ENCODE measurements around the gene RRN3. TPM values are rescaled to one million over a fixed set of nuclear protein-coding genes. Genes with fewer than 3 reads are reported as not detected.
"Not testable (repeated sequence)": the region's sequence is repeated elsewhere in the genome, so short reads cannot be mapped to it uniquely, and the experiment has no call there.

The RRN3 gene, protein sequence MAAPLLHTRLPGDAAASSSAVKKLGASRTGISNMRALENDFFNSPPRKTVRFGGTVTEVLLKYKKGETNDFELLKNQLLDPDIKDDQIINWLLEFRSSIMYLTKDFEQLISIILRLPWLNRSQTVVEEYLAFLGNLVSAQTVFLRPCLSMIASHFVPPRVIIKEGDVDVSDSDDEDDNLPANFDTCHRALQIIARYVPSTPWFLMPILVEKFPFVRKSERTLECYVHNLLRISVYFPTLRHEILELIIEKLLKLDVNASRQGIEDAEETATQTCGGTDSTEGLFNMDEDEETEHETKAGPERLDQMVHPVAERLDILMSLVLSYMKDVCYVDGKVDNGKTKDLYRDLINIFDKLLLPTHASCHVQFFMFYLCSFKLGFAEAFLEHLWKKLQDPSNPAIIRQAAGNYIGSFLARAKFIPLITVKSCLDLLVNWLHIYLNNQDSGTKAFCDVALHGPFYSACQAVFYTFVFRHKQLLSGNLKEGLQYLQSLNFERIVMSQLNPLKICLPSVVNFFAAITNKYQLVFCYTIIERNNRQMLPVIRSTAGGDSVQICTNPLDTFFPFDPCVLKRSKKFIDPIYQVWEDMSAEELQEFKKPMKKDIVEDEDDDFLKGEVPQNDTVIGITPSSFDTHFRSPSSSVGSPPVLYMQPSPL
- 10 to 100 TPM; 13.0 to 20.4 (median 16.2) TPM for total RNA-seq
- long read RNA-seq, partial matches to known transcripts, result 0 of 3 reads
- long read RNA-seq, other reads (novel, unspliced or antisense), result 0 of 3 reads

DNA sequence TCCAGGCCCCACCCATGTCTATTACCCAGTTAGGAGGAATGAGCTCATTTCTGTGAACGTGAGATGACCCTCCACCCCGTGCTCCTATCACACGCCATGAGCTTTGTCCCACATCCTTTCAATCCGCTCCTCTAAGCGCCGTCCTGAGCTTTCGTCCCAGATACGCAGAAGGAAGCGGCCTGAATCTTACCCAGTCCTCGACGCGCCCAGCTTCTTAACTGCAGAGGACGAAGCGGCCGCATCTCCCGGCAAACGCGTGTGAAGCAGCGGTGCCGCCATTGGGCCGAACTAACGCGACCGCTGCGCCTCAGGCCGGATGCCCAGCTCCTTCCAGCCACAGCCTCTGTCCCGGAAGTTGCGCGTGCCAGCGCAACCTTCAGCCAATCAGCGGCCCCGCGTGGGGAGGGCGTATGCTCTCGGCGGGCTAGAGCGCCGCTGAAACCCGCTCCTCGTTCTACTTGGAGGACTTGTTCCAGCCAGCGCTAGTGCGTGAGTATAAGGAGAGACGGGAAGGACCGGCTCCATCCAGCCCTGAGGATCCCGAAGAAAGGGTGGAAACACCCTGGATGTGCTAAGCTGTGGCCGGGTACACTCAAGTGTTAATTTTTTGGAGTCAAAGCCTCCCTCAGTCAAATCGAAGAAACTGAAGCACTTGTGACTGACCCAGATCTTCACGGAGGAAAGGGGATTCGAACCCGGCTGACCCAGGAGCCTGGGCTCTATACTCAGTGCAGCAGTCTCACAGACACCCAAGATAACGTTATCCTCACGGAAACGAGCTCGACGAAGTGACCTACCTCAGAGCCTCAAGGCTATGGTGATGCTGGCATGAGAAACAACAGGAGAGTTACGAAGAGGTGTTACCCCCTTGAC lies at the start of gene RRN3:
Gene RRN3 (minus strand): TSS at position 318 of the 873 bp plus-strand sequence. CDS start 39 bp downstream, at position 279.
- H3K9me3 ChIP-seq; H3K4me1 ChIP-seq; H3K27me3 ChIP-seq; intact Hi-C loops (cut with DNase I): not testable (repeated sequence)
- ATAC-seq (peak; percentile 96 to 99 (median 98)), DNase-seq (peak; percentile 93 to 96 (median 95))
- 12% methylated on average over 17 of the region's 56 CpGs for WGBS (ENCODE audit: insufficient coverage, low coverage, low lambda C conversion rate, missing lambda C conversion rate)
- H3K36me3 ChIP-seq, result peaks cover 0 to 17% (median 3%) of the 10 kb centered on the region in 4 donors
- H3K4me3 ChIP-seq, result peak within 1 kb of the TSS; percentile 39 to 68 (median 63)
- peak; percentile 86 for TF ChIP-seq POLR2A (IDR thresholded peaks at IDR 0.05)
- H3K27ac ChIP-seq, result peak within 1 kb of the TSS; percentile 70 to 81 (median 79)

DNA sequence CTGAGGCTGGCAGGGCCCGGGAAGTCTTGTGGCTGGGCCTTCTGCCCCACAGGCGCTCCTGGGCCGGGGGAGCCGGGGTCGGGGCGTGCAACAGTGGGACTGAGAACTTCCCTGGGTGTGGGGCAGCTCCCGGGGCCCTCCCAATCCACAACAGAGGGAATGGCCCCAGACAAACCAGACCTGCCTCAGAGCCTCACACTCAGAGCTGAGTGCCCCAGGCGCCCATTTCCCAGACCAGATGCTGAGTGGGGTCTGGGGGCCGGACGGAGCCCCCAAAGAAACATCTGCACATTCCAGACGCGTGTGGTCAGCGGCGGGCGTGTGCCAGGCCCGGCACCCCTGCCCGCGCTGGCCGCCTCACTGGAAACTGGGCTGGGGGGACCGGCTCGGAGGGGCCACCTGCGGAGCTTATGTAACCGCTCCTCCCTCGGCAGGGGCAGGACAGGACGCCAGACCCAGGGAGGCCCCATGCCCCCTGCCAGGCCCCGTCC lies 49.6 kb upstream of the RRN3 start:
- H3K4me1 ChIP-seq; intact Hi-C loops (cut with DNase I); ATAC-seq; H3K4me3 ChIP-seq; H3K27me3 ChIP-seq; H3K9me3 ChIP-seq; H3K36me3 ChIP-seq: not testable (repeated sequence)
- WGBS (ENCODE audit: insufficient coverage, low coverage, low lambda C conversion rate, missing lambda C conversion rate), result no CpG with 5 or more reads among the region's 26 CpGs
- DNase-seq, result peak in 1 of 3 donors; percentile 40
- H3K27ac ChIP-seq, result peak overlapping the region in 2 of 3 donors; percentile 10 to 33

DNA sequence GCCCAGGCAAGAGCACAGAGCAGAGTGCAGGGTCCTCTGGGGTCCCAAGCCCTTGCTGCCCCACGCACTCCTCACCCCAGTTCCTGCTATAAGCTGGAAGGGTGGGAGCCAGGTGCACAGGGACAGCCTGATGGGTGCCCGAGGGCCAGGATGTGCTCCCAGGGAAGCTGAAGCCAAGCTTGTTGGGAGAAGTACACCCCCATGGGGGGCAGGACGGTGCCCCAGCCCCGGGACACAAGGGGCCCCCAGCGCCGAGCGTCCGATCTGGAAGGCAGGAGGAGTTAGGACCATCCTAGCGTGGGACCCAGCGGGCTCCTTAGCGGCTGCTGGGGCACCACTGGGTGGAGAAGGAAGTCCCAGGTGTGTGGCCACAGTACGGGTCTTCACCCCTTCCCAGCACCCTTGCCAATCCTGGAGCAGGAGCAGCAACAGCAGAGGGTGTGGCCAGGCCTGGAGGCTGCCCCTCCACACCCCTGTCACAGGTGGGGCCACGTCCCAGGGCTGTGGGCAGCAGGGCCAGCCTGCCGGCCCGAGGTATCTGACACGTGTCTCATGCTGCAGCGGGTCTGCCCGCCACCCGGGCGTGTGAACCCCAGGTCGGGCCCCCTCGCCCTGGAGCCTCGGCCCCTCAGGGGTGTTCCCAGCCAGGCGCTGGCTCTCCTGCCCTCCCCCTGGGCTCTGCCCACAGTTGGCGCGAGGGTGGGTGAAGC lies 49.0 kb upstream of the RRN3 start:
- intact Hi-C loops (cut with DNase I); H3K9me3 ChIP-seq; H3K27ac ChIP-seq; H3K4me1 ChIP-seq; H3K36me3 ChIP-seq; H3K4me3 ChIP-seq; H3K27me3 ChIP-seq; ATAC-seq: not testable (repeated sequence)
- DNase-seq, result peak in 1 of 3 donors; percentile 25
- WGBS (ENCODE audit: insufficient coverage, low coverage, low lambda C conversion rate, missing lambda C conversion rate), result no CpG with 5 or more reads among the region's 26 CpGs

DNA sequence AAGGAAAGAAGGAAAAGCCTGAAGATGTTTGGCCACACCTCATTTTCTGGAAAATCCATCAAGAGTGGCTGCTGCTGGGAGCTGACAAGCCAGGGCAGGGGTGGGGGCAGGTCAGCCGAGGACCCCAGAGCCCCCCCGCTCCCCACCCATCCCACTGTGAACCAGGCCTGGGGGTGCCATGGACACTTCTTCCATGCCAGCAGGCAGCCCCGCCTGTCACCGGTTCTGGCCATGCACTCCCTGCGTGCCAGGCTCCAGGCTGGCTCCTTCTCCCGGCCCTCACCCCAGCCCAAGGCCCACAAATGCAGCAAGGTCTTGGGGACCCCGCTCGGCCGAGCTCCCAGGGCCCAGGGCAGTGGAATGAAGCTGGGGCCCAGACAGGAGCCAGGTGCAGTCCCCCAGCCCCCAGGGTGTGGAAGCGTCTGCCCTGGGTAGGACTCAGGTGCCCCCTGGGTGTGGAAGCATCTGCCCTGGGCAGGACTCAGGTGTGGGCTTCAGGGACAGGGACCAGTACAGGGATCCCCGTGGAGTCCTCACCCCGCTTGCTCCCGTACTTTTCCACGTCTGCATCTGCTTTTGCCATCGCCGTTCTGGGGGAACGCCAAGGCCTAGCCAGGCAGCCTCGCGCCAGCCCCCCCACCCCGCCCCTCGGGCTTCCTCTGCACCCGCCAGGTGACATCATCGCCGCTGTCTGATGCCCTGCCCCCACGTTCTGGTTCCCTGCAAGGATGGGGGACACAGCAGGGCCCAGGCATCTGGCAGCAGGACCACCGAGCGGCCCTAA lies 48.2 kb upstream of the RRN3 start:
- H3K27ac ChIP-seq; ATAC-seq; intact Hi-C loops (cut with DNase I); H3K4me3 ChIP-seq; H3K36me3 ChIP-seq; H3K27me3 ChIP-seq; H3K9me3 ChIP-seq; H3K4me1 ChIP-seq: not testable (repeated sequence)
- DNase-seq, result peak in 1 of 3 donors; percentile 28
- whole genome bisulfite sequencing (ENCODE audit: insufficient coverage, low coverage, low lambda C conversion rate, missing lambda C conversion rate), result 100% methylated on average over 1 of the region's 27 CpGs

DNA sequence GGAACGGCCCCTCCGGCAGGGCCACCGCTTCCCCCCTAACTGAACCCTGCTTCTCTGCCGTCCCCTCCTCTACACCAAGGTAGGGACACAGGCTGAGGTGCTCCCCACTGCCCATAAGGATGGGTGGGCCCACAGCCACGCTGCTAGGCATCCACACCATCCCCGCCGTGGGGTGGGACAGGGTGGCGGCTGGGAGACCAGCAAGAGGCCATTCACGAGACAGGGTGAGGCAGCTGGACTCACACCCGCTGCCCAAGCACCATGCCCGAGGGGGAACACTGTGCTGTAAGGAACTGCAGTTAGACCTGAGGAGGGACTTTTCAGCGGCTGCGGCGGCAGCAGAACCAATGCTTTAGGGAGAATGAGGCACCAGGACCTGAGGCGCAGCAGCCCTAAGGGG lies 47.5 kb upstream of the RRN3 start:
- no peak for ATAC-seq
- Histone ChIP-seq H3K4me1 (no peaks in the 10 kb centered on the region), H3K4me3 (no peak overlapping the region), H3K27me3 (no peaks in the 10 kb centered on the region), H3K36me3 (no peaks in the 10 kb centered on the region), H3K9me3 (no peaks in the 10 kb centered on the region), H3K27ac (no peak overlapping the region)
- intact Hi-C loops (cut with DNase I), result no loop called here
- WGBS (ENCODE audit: insufficient coverage, low coverage, low lambda C conversion rate, missing lambda C conversion rate), result 90% methylated on average over 2 of the region's 15 CpGs
- DNase-seq, result peak in 1 of 3 donors; percentile 33
- TF ChIP-seq, protein P1, sequence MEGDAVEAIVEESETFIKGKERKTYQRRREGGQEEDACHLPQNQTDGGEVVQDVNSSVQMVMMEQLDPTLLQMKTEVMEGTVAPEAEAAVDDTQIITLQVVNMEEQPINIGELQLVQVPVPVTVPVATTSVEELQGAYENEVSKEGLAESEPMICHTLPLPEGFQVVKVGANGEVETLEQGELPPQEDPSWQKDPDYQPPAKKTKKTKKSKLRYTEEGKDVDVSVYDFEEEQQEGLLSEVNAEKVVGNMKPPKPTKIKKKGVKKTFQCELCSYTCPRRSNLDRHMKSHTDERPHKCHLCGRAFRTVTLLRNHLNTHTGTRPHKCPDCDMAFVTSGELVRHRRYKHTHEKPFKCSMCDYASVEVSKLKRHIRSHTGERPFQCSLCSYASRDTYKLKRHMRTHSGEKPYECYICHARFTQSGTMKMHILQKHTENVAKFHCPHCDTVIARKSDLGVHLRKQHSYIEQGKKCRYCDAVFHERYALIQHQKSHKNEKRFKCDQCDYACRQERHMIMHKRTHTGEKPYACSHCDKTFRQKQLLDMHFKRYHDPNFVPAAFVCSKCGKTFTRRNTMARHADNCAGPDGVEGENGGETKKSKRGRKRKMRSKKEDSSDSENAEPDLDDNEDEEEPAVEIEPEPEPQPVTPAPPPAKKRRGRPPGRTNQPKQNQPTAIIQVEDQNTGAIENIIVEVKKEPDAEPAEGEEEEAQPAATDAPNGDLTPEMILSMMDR (IDR thresholded peaks at IDR 0.05), result no peak
- TF ChIP-seq POLR2A (IDR thresholded peaks at IDR 0.05), result no peak

DNA sequence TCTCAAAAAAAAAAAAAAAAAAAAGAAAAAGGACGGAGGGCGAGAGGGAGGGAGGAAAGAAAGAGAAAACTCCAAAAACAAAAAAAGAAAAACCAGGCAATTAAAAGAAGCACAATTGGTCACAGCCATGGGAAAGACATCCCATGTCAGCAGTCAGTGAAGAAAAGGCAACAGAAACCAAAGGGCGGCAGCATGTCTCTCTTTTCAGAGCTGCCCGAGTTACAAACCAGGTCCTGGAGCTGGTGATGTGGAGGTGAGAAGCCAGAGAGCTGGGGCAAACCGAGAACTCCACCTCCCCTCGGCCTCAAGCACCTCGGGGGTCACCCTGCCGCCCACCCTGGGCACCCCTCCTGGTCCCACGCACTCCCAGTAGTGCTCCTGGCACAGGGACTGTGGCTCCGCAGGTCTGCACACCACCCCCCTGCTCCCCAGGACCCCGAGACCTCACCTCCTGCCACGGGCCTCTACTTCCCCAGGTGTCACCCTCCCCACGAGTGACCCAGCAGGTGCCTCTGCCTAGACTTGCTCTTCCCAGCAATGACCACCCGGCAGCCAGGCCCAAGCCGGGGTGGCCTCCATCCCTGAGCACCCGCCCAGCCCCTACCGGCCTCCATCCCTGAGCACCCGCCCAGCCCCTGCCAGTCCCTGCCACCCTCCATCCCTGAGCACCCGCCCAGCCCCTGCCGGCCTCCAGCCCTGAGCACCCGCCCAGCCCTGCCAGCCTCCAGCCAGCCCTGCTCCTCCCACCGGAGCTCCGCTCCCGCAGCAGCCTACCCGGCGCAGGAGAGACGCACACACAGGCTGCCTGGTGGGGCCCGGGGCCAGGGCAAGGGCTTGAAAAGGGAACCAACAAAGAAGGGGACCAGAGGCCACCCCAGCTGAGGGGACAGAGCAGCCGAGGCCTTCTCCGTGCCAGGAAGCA lies 46.6 kb upstream of the RRN3 start:
- intact Hi-C loops (cut with DNase I); H3K27me3 ChIP-seq; H3K4me3 ChIP-seq; H3K9me3 ChIP-seq; H3K36me3 ChIP-seq; H3K4me1 ChIP-seq; H3K27ac ChIP-seq: not testable (repeated sequence)
- peak in 2 of 4 donors; percentile 17 to 28 for ATAC-seq
- 100% methylated on average over 2 of the region's 30 CpGs for WGBS (ENCODE audit: insufficient coverage, low coverage, low lambda C conversion rate, missing lambda C conversion rate)
- DNase-seq, result peak in 1 of 3 donors; percentile 46

DNA sequence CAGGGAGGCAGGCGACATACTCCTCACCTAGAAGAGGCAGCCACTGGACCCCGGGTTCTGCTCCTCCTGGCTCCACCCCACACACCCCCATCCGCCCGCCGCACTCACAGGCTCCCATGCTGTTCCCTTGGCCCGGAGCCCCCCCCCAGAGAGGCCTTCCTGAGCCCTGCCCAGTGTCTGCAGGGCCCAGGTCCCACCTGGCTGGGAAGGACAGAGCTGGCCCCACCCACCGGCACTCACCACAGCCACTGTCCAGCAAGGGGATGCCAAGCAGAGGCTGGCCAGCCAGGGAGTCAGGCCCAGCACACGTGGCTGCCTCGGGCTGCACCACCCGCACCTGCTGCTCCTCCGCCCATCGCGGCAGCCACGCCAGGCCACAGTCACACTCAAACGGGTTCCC lies 43.4 kb upstream of the RRN3 start:
- H3K27ac ChIP-seq; H3K4me1 ChIP-seq; H3K9me3 ChIP-seq; H3K36me3 ChIP-seq; intact Hi-C loops (cut with DNase I); H3K4me3 ChIP-seq; H3K27me3 ChIP-seq; ATAC-seq: not testable (repeated sequence)
- WGBS (ENCODE audit: insufficient coverage, low coverage, low lambda C conversion rate, missing lambda C conversion rate), result no CpG with 5 or more reads among the region's 15 CpGs
- DNase-seq, result peak in 1 of 3 donors; percentile 28
